K562 (cell line): ENCODE measurements around the gene ANKS1B. TPM values are rescaled to one million over a fixed set of nuclear protein-coding genes. Genes with fewer than 3 reads are reported as not detected.

Experiments
- ATAC-seq: fragments of 200-7000 bp; cut with Tn5 transposase; 3 replicates; pipeline ENCODE4 v1.9.1; 2020; ENCODE audit warnings: moderate library complexity
- BruUV-seq: library from RNA; stranded (reverse); fragments of 400-500 nt; replicated peaks from 2 replicates; lab custom pipeline; 2021; lab: Mats Ljungman, UMichigan
- CTCF ChIA-PET: fragments of 300-600 bp; formaldehyde crosslinking; extraction: SDS; loops from one replicate; lab custom pipeline; 2021; ENCODE audit warnings: low intra/inter-chr PET ratio; lab: Yijun Ruan, JAX
- POLR2A ChIA-PET: fragments of 300-600, 350-650 bp; sonication (Branson Sonifier 250); formaldehyde crosslinking; extraction: SDS; loops from one replicate; lab custom pipeline; 2021; ENCODE audit warnings: antibody characterized with exemption, inconsistent platforms; lab: Yijun Ruan, JAX
- DNase-seq, 4 experiments: peaks; one replicate each; pipeline versions ENCODE4 v3.0.0 to v3.0.0-alpha.2; 2011 to 2018; ENCODE audit warnings: low spot score in 3 of 4, mixed read lengths in 3 of 4; ENCODE audit errors: extremely low read depth in 1 of 4
- FAIRE-seq: peaks from 2 replicates; lab custom pipeline; 2011; peaks lifted over from hg19 to GRCh38; lab: Jason Lieb, UNC
- H2AFZ ChIP-seq: 2 replicates; pipeline ENCODE4 v1.6.0; 2011; ENCODE audit warnings: low read depth, low read length, control low read depth, inconsistent platforms
- H3K27ac ChIP-seq: fragments of 200-600 bp; 3 replicates; pipeline ENCODE4 v1.8.0; 2011; ENCODE audit warnings: low read depth, mild to moderate bottlenecking, control low read depth, inconsistent platforms, low read length, moderate library complexity, mixed read lengths; ENCODE audit errors: extremely low read depth
- H3K27me3 ChIP-seq, 2 experiments: fragments of 300-600 bp in 1 of 2; 2 replicates in 1 of 2; 3 replicates in 1 of 2; pipeline versions ENCODE4 v1.6.0 to v1.8.0; 2011; ENCODE audit warnings: inconsistent platforms in 2 of 2, low read length in 2 of 2, mild to moderate bottlenecking in 1 of 2, mixed read lengths in 1 of 2, moderate library complexity in 1 of 2; ENCODE audit not compliant: control insufficient read depth in 2 of 2, insufficient read depth in 2 of 2
- H3K36me3 ChIP-seq: fragments of 300-600 bp; 3 replicates; pipeline ENCODE4 v1.8.0; 2011; ENCODE audit warnings: mild to moderate bottlenecking, low read length, inconsistent platforms; ENCODE audit not compliant: control insufficient read depth, insufficient read depth
- H3K4me1 ChIP-seq, 2 experiments: fragments of 200-600 bp in 1 of 2; replicated peaks in 1 of 2; 2 replicates in 1 of 2; 3 replicates in 1 of 2; pipeline versions ENCODE4 v1.5.1 to v1.8.0; 2011; ENCODE audit warnings: inconsistent platforms in 2 of 2, low read length in 2 of 2, mild to moderate bottlenecking in 1 of 2, mixed read lengths in 1 of 2, moderate library complexity in 1 of 2; ENCODE audit not compliant: control insufficient read depth in 2 of 2, insufficient read depth in 2 of 2
- H3K4me2 ChIP-seq: 2 replicates; pipeline ENCODE4 v1.6.1; 2011; ENCODE audit warnings: low read length, control low read depth, inconsistent platforms, mixed read lengths; ENCODE audit not compliant: insufficient read depth
- H3K4me3 ChIP-seq: fragments of 200-600 bp; sonication (generic), shearing (Covaris generic); 2 replicates; pipeline ENCODE4 v1.5.1; 2016; ENCODE audit warnings: control low read depth, inconsistent platforms
- H3K79me2 ChIP-seq: fragments of 200-600 bp; 3 replicates; pipeline ENCODE4 v1.8.0; 2011; ENCODE audit warnings: low read length, inconsistent platforms; ENCODE audit not compliant: control insufficient read depth, insufficient read depth
- H3K9ac ChIP-seq, 2 experiments: 2 replicates each; pipeline versions ENCODE4 v1.6.0 to v1.6.1; 2011; ENCODE audit warnings: low read depth in 2 of 2, low read length in 2 of 2, control low read depth in 1 of 2, inconsistent platforms in 1 of 2, mild to moderate bottlenecking in 1 of 2, mixed read lengths in 1 of 2; ENCODE audit not compliant: insufficient read depth in 1 of 2
- H3K9me1 ChIP-seq: one replicate; pipeline ENCODE4 v1.6.0; 2011; ENCODE audit warnings: inconsistent platforms, mild to moderate bottlenecking, low read length, moderate library complexity; ENCODE audit not compliant: control insufficient read depth, insufficient read depth
- H3K9me3 ChIP-seq: replicated peaks from 2 replicates; pipeline ENCODE4 v1.5.1; 2011; ENCODE audit warnings: low read depth, low read length, inconsistent platforms; ENCODE audit not compliant: control insufficient read depth, insufficient read depth
- H4K20me1 ChIP-seq: replicated peaks from 2 replicates; pipeline ENCODE4 v1.6.1; 2011; ENCODE audit warnings: low read length, inconsistent platforms, mixed read lengths; ENCODE audit not compliant: control insufficient read depth, insufficient read depth
- POLR2B ChIP-seq: fragments of 450-650 bp; IDR thresholded peaks from 2 replicates; pipeline ENCODE4 v1.6.1; 2018; ENCODE audit warnings: low read depth; ENCODE audit not compliant: partially characterized antibody
- RBM22 ChIP-seq: fragments of 200-400 bp; formaldehyde crosslinking; IDR thresholded peaks from 2 replicates; pipeline ENCODE4 v1.6.1; 2018; ENCODE audit warnings: low read length, low read depth; ENCODE audit not compliant: poor library complexity, severe bottlenecking
- SRF ChIP-seq, 2 experiments: fragments of 250-450, 450-650 bp in 1 of 2; sonication (Bioruptor Pico) in 1 of 2; sonication (generic) in 1 of 2; formaldehyde crosslinking; IDR thresholded peaks; 2 replicates each; pipeline versions ENCODE4 v1.5.0 to v1.5.1; 2020 to 2022; ENCODE audit warnings: mild to moderate bottlenecking in 1 of 2, missing genetic modification reagents in 1 of 2
- ZFP30 ChIP-seq: fragments of 250-450 bp; sonication (Bioruptor Pico); IDR thresholded peaks from 2 replicates; pipeline ENCODE4 v1.8.0; 2022; ENCODE audit warnings: moderate library complexity, mild to moderate bottlenecking, inconsistent platforms, borderline replicate concordance
- ZSCAN29 ChIP-seq: fragments of 450-650 bp; IDR thresholded peaks from 2 replicates; pipeline ENCODE4 v1.6.1; 2017
- WGBS: fragments of 100-300 bp; shearing (Covaris generic); methylation state at CpG from one replicate; pipeline ENCODE4 v1.1.6; 2016; ENCODE audit warnings: low coverage, mixed read lengths; ENCODE audit not compliant: insufficient coverage; ENCODE audit errors: missing lambda C conversion rate; 5-methylcytosine and 5-hydroxymethylcytosine counted together
- in situ Hi-C: fragments of 300-500 bp; cut with MboI; formaldehyde crosslinking; loops from 4 replicates; pipeline ENCODE4 v1.15.0; 2018; ENCODE audit warnings: inconsistent platforms, mixed read lengths
- intact Hi-C: fragments of 100-400 bp; cut with micrococcal nuclease; formaldehyde crosslinking; loops from 2 replicates; pipeline ENCODE4 v1.14.2; 2022
- polyA plus RNA-seq, 8 experiments: library from polyadenylated mRNA; depleted of rRNA in 4 of 8; stranded (reverse) in 5 of 8; unstranded in 3 of 8; fragments of >200 nt; fragmentation: Nextera tagmentation in 2 of 8; fragmentation: Illumina TruSeq in 1 of 8; extraction: Ambion mirVana in 2 of 8; extraction: Trizol in 1 of 8; gene quantifications; 2 replicates each; pipeline versions ENCODE4 v1.2.1 to v1.2.3, GENCODE V29; 2011 to 2014; ENCODE audit warnings: inconsistent platforms in 1 of 8, missing spikeins in 1 of 8
- total RNA-seq, 7 experiments: library from RNA; depleted of rRNA in 6 of 7; stranded (reverse); fragments of >200 nt in 6 of 7; fragmentation: Illumina TruSeq in 2 of 7; extraction: Trizol in 2 of 7; gene quantifications; 2 replicates each; pipeline versions ENCODE4 v1.2.1 to v1.2.3, GENCODE V29; 2011 to 2021; ENCODE audit warnings: low replicate concordance in 1 of 7
- TF ChIP-seq, protein P1 (sequence below): sonication (generic); formaldehyde crosslinking; IDR thresholded peaks from 2 replicates; pipeline ENCODE4 v1.8.1; 2022; ENCODE audit warnings: missing genetic modification reagents

Gene ANKS1B
- total and polyA plus RNA-seq, 9 of the 15 experiments (the other 6 are each of a cell fraction or from before 2014, with no cell fraction given): 0.04 to 0.47 (median 0.28) TPM; not detected in 4

DNA sequence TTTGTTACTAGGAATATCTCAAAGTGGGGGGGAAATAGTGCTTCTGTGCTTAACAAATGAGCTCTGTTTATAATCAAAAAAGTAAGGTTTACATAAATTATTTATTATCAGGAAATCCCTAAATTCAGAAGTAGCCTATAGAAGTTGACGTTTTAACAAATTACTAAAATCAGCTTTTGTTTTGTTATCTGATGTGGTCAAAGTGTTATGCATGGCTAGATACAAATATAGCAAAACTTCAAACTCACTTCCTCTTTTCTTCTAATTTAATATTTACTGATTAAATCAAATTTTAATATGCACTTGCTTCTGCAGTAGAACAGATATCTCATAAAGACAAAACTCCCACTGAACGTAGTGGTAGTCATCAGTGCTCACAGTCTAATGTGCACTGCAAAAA lies 289.7 kb downstream of the ANKS1B start:
- DNase-seq (no peak), ATAC-seq (no peak), FAIRE-seq (no peak)
- H4K20me1 ChIP-seq: no peaks in the 10 kb centered on the region
- H3K36me3 ChIP-seq: no peaks in the 10 kb centered on the region
- 0% methylated on average over 2 of the region's 2 CpGs for WGBS
- intact Hi-C loops (no loop called here), in situ Hi-C loops (no loop called here)
- no peak for TF ChIP-seq POLR2B
- H2AFZ ChIP-seq: no peak overlapping the region
- no peak overlapping the region for H3K27ac ChIP-seq
- no TSS peak for BruUV-seq
- H3K4me1 ChIP-seq: no peaks in the 10 kb centered on the region
- no peak overlapping the region for H3K4me3 ChIP-seq
- no peaks in the 10 kb centered on the region for H3K9me1 ChIP-seq
- no peak overlapping the region for H3K9ac ChIP-seq
- ChIA-PET CTCF (no interaction called here), POLR2A (no interaction called here)
- no peaks in the 10 kb centered on the region for H3K27me3 ChIP-seq
- H3K9me3 ChIP-seq: no peaks in the 10 kb centered on the region
- H3K4me2 ChIP-seq: no peak overlapping the region
- no peaks in the 10 kb centered on the region for H3K79me2 ChIP-seq

DNA sequence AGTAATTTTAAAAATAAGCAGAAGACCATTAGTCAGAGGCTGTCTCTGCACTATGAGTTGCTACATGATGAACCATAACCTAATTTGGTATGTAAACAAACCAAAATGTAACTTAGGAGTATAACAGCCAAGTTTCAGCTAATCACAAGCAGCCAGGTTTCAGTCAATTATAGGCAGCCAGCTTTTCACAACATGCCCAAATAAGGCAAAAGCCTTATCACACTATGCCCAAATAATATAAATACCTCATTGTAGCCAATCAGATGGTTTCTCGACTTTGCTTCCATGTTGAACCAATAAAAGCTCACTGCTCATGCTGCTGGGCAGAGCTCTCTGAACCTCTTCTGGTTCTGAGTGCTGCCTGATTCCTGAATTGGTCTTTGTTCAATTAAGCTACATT lies 298.6 kb downstream of the ANKS1B start:
- 0% methylated on average over 1 of the region's 1 CpG for WGBS
- no TSS peak for BruUV-seq
- no peak for ATAC-seq
- Histone ChIP-seq H3K27ac (no peak overlapping the region), H3K9me1 (no peaks in the 10 kb centered on the region), H3K4me2 (no peak overlapping the region), H3K9ac (no peak overlapping the region), H2AFZ (no peak overlapping the region), H4K20me1 (no peaks in the 10 kb centered on the region), H3K36me3 (no peaks in the 10 kb centered on the region)
- intact Hi-C loops: no loop called here
- POLR2A ChIA-PET: no interaction called here
- in situ Hi-C loops: no loop called here
- TF ChIP-seq ZFP30 (CRISPR knock-in tag) (no peak), SRF (CRISPR knock-in tag; IDR thresholded peaks at IDR 0.05) (0 out of 4 replicates have a peak, but pooled peaks of 1 of the 2 experiments have one; percentile 30), ZSCAN29 (no peak), RBM22 (no peak)
- TF ChIP-seq, protein P1, sequence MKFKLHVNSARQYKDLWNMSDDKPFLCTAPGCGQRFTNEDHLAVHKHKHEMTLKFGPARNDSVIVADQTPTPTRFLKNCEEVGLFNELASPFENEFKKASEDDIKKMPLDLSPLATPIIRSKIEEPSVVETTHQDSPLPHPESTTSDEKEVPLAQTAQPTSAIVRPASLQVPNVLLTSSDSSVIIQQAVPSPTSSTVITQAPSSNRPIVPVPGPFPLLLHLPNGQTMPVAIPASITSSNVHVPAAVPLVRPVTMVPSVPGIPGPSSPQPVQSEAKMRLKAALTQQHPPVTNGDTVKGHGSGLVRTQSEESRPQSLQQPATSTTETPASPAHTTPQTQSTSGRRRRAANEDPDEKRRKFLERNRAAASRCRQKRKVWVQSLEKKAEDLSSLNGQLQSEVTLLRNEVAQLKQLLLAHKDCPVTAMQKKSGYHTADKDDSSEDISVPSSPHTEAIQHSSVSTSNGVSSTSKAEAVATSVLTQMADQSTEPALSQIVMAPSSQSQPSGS (CRISPR knock-in tag): no peak
- TF ChIP-seq, all 486 proteins: peak for 1
- no peaks in the 10 kb centered on the region for H3K4me1 ChIP-seq
- H3K4me3 ChIP-seq: no peak overlapping the region
- DNase-seq (no peak), FAIRE-seq (no peak)
- CTCF ChIA-PET: no interaction called here
- H3K27me3 ChIP-seq: no peaks in the 10 kb centered on the region
- no peaks in the 10 kb centered on the region for H3K9me3 ChIP-seq
- H3K79me2 ChIP-seq: no peaks in the 10 kb centered on the region
